ENCODE data around the gene GALR3.
"Not testable (repeated sequence)": the region's sequence is repeated elsewhere in the genome, so short reads cannot be mapped to it uniquely, and the experiment has no call there.

GALR3 gene, protein sequence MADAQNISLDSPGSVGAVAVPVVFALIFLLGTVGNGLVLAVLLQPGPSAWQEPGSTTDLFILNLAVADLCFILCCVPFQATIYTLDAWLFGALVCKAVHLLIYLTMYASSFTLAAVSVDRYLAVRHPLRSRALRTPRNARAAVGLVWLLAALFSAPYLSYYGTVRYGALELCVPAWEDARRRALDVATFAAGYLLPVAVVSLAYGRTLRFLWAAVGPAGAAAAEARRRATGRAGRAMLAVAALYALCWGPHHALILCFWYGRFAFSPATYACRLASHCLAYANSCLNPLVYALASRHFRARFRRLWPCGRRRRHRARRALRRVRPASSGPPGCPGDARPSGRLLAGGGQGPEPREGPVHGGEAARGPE

DNA sequence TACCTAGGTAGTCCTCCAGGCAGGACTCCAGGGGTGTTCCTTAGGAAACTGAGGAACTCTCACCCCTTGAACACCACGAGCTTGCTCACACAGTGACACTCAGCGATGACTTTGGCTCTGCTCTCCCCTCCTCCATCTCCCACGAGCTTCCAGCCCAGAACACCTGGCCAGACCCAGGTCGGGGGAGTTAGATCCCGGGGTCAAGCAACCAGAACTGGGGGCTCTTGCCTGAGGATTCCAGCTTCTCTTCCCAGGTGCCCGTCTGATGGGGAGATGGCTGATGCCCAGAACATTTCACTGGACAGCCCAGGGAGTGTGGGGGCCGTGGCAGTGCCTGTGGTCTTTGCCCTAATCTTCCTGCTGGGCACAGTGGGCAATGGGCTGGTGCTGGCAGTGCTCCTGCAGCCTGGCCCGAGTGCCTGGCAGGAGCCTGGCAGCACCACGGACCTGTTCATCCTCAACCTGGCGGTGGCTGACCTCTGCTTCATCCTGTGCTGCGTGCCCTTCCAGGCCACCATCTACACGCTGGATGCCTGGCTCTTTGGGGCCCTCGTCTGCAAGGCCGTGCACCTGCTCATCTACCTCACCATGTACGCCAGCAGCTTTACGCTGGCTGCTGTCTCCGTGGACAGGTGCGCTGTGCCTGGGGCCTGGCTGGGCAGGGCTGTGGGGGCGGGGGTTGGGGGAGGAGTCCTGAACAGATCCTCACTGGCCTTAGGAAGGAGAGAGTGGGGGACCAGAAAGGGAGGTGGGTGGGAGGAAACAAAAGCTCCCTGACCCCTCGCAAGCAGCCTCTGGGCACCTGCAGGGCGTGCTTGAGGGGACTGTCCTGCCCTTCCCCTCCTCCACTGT, at the start of gene GALR3:
GALR3 (plus strand) TSS at position 249 of the 852 bp plus-strand sequence; CDS start at position 274, 25 bp downstream.
- DNase-seq (ENCODE audit: low read depth): no peak

DNA sequence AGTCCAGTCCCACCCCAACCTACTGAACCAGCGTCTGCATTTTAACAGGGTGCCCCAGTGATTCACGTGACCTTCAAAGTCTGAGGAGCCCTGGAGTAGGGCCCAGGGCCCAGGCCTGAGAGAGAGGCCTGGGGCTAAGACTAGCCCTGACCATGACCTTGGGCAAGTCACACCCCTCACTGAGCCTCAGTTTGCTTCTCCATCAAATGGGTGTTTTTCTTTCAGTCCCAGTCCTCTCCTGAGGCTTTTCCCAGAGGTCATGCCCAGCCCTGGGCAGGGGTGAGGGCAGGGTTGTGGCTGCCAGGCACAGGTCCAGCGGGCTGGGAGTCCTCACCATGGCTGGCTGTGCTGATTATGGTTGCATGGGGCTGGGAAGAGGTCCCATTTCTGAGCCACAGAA, 48.5 kb upstream of the GALR3 start:
- no peak for DNase-seq (ENCODE audit: low read depth)

DNA sequence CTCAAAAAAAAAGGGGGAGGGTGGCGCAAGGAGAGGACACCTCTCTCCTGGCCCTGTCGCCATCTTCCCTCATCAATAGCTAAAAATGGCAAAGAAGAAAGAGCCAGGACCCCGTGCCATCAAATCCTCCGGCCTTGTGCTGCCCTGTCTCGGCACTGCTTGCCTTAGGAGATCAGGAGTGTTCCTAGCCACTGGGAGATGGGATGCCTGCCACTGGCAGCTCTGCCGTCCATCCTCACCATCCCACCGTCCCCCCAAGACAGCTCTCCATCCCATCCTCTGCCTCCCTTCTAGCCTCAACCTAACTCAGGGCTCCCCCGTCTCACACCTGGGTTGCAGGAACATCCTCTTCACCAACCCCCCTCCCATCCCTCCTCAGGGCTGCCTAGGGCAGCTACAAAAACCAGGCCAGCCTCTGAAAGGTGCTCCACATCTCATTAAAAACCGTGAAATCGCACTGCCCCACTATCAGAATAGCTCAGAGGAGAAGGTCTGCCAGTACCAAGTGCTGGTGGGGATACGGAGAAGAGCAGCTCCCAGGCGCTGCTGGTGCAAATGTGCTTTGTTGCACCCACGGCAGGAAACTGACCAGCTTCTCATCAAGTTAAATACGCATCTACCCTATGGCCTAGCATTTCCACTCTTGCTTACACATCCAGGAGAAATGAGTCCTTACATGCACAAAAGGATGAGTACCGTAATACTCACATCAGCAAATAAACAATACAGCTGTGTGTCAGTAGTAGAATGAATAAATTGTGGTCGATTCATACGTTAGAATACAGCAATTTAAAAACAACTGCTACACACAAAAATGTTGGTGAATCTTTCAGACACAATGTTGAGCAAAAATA, 47.2 kb upstream of the GALR3 start:
- no peak for DNase-seq (ENCODE audit: low read depth)

DNA sequence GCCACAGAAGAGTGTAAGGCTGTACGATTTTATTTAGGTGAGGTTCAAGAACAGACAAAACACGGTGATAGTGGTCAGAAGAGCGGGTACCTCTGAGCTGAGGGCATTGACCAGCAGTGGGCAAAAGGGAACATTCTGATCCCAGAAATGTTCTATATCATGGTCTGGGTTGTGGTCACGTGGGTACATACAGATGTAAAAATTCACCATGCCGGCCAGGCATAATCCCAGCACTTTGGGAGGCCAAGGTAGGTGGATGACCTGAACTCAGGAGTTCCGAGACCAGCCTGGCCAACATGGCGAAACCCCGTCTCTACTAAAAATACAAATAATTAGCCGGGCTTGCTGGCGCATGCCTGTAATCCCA, 46.6 kb upstream of the GALR3 start:
- DNase-seq (ENCODE audit: low read depth): no peak

DNA sequence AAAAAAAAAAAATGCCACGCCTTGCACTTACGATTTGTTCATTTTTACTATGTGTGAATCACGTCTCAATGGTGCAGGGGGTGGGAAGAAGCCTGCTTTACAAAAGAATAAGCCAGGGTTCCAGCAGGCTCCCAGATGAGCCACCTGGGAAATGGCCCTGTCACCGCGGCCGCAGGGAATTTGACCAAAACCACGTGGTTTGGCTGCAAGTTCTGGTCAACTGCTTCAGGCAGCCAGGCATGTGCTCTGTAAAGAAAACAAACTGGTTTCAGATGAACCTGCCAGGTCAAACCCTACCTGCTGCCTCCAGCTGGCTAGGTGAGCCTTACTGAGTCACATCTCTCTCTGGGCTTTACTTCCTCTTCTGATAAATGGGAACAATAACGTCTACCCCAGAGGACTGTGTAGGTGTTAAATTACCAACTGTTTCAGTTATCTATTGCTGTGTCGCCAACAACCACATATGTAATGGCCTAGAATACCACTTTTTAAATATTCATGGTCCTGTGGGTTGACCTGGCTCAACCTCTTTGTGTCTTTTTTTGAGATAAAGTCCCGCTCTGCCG, 46.0 kb upstream of the GALR3 start:
- no peak for DNase-seq (ENCODE audit: low read depth)

DNA sequence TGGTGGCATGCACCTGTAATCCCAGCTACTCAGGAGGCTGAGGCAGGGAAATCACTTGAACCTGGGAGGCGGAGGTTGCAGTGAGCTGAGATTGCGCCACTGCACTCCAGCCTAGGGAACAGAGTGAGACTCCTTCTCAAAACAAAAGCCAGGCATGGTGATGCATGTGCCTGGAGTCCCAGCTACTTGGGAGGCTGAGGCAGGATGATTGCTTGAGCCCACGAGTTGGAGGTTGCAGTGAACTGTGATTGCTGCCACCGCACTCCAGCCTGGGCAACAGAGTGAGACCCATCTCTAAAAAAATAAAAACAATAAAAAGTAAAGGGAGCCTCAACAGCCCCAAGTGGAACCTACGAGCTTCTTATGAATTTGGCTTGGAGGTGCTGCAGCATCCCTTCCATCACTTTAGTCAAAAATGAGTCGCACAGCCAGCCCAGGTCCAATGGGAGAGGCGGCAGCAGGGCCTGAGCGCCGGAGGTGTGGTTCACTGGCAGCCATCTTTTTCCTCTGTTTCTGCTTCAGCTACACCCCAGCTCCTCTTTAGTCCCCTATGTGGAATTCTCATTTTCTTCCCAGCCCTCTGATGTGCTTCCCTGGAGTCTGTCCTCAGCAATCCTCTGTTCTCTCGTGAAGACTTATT, 44.7 kb upstream of the GALR3 start:
- no peak for DNase-seq (ENCODE audit: low read depth)

DNA sequence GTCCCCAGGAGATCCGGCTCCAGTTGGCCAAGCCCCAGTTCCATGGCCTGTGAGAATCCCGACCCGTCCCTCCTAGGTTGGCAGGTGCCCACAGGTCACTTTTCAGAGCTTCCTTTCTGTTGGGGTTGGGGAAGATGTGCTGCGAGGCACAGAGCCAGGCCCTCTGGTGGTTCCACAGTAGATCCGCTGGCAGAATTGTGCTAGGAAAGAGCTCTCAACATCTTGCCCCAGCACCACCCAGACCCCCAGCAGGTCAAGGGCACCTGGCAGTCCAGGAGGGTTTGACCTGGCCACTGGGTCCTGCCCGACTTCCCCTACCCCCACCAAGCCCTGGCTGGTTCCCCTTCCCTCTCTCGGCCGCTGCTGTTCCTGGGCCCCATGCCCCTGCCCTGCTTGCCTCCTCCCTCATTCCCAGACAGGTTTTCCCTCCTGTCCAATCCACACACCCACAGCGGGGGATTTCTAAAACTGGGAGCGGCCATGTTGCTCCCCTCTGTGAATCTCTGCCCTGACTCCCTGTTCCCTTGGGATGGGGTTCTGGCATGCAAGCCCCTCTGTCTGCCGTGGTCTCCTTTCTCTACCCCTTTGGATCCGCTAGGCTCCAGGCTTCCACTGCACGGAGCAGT, 41.6 kb upstream of the GALR3 start:
- no peak for DNase-seq (ENCODE audit: low read depth)

DNA sequence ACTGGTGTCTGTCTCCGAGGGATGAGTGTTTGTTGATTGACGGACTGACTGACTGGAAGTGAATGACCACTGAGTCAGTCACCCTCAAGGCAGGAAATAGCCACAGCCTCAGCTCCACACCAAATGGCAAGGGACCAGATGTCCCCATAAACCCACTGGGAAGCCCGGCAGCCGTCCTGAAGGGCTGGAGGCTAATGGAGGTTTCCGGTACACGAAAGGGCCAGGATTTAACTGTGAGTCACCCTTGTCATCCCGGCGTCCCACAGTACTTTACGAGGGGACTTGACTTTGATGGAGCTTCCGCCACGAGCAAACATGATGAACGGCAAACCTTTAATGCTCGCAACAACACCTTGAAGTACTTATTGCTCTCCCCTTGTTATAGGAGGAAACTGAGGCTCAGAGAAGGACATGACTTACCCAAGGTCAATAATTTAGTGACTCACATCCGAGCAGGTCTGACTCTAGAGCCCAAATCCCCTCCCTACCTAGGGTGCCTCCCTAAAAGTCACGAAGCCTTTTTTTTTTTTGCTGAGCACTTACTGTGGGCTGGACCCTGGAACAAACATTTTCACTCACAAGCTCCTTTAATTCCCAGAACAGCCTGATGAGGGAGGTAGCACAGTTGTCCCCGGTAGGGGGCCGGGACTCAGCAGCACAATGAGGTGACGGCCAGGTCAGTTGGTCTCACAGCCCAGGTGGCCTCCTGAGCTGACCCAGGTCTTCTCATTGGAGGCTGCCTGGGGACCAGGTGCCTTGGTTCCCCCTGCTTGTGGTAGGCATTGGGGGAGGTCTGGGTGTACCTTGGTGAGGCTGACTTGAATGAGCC, 40.6 kb upstream of the GALR3 start:
- DNase-seq (ENCODE audit: low read depth): no peak

DNA sequence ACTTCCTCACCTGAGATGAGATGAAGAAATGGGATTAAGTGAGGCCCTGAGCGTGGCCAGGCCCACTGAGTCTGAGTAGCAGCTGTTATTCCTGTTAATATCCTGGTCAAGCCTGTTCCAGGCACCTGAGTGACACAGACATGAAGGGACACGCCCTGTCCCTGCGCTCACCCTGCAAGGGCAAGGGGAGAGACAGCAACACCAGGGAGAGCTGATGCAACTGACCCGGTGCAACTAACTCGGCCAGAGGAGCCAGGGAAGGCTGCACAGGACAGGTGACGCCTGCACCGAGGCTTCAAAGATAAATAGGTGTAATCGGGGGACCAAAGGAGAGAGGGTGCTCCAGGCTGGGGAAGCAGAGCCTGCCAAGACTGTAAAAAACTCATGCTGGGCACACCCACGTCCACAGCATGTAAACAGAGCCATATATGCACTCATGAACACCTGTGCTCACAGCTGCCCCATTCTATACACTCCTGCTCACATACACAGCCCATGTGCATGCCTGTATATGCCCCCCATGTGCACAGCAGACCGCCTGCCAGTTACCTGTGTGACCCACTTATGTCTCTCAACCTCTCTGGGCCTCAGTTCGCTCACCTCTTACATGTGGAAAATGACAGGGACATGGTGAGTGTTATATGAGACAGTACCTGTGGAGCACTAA, 38.2 kb upstream of the GALR3 start:
- no peak for DNase-seq (ENCODE audit: low read depth)

DNA sequence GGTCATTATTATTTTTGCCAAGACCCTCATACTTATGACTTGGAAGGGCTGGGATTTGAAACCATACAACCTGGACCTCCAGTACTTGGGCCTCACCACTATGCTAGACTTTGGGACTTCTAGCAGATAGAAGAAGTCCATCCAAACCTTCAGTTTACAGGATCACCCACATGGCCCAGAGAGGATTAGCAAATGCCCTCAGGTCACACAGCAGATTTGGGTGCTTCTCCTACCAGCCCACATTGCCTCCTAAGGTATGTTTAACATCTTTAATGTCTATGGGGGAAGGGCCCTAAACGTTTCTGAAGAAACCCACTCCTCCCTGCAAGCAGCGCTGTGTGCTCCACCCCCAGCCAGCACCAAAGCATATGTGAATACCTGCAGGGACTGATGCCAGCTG, 32.9 kb upstream of the GALR3 start:
- DNase-seq (ENCODE audit: low read depth): no peak

DNA sequence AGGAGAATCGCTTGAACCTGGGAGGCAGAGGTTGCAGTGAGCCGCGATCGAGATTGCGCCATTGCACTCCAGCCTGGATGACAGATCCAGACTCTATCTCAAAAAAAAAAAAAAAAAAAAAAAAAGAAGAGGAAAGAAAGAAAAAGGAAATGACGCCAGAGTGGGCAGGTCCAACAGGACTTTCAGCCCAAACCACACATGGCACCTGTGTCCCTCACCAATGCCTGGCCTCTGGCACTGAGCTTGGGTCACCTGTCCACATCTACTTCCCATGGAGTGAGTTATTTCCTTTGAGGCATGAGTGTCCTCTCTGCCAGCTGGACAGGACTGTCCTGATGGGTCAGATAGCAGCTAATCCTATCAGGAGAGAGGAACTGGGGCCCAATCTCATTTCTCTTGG, 30.7 kb upstream of the GALR3 start:
- no peak for DNase-seq (ENCODE audit: low read depth)

DNA sequence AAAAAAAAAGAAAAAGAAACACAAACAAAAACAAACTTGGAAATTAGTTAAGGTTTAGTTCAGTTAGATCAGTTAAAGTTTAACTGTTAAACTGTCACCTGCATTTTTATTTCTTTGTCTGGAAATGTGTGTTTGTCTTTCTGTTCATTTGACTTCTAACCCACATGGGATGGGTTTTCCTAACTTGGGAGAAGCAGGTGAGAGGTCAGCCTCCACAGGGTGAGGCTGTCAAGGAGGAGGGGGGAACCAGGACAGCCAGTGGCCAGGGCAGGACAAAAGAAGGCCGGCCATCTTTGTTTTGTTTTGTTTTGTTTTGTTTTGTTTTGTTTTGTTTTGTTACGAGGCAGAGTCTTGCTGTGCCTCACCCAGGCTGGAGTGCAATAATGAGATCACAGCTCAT, 28.8 kb upstream of the GALR3 start:
- DNase-seq (ENCODE audit: low read depth): no peak

DNA sequence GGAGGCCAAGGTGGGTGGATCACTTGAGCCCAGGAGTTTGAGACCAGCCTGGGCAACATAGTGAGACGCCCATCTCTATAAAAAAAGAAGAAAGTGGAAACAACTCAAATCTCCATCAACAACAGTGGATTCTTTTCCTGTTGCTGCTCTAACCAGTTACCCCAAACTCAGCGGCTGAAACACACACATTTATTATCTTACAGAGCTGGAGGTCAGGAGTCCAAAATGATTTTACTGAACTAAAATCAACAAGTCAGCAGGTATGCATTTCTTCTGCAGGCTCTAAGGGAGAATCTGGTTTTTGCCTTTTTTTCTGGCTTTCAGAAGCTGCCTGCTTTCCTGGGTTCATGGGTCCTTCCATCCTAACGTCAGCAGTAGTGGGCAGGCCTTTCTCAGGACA, 27.1 kb upstream of the GALR3 start:
- no peak for DNase-seq (ENCODE audit: low read depth)

DNA sequence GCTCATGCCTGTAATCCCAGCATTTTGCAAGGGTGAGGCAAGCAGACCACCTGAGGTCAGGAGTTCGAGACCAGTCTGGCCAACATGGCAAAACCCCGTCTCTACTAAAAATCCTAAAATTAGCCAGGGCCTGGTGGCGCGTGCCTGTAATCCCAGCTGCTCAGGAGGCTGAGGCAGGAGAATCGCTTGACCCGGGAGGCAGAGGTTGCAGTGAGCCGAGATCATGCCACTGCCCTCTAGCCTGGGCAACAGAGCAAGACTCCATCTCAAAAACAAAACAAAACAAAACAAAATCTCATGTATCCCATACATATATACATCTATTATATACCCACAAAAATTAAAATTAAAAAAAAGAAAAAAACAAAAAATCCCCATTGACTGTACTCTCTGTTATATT, 25.9 kb upstream of the GALR3 start:
- DNase-seq (ENCODE audit: low read depth): not testable (repeated sequence)

DNA sequence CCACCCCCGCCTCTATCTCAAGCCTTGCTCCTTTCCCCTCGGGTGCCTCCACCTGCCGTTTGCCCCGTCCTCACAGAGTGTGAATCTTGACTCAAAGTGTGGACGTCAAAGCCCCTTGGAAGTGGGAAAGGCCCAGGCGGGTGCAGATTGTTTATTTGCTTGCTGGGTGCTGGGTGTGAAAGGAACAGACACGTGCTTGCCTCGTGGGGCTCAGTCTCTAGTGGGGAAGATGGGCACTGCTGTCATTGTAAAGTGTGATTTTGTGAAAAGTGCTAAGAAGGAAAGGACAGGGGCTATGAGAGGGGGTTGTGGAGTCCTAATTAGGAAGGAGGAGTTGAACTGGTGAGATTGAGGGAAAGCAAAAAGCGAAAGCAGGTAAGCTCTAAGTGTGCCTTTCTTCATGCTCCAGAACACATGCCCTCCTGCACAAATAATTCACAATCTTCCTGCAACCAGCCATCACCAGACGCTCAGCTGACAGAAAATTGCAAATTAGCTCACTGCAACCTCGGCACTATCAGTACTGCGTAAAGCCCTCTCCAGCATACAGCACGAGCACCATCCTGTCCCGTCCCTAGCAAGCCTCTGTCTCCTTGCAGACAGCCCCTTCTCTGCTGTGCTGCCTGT, 25.2 kb upstream of the GALR3 start:
- no peak for DNase-seq (ENCODE audit: low read depth)

DNA sequence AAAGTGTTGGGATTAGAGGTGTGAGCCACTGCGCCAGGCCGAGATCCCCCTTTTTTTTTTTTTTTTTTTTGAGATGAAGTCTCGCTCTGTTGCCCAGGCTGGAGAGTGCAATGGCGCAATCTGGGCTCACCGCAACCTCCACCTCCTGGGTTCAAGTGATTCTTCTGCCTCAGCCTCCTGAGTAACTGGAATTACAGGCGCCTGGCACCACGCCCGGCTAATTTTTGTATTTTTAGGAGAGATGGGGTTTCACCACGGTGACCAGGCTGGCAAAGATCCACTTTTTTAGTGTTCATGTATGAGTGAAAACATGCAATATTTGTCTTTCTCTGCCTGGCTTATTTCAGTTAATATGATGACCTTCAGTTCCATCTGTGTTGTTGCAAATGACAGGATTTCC, 23.2 kb upstream of the GALR3 start:
- DNase-seq (ENCODE audit: low read depth): not testable (repeated sequence)

DNA sequence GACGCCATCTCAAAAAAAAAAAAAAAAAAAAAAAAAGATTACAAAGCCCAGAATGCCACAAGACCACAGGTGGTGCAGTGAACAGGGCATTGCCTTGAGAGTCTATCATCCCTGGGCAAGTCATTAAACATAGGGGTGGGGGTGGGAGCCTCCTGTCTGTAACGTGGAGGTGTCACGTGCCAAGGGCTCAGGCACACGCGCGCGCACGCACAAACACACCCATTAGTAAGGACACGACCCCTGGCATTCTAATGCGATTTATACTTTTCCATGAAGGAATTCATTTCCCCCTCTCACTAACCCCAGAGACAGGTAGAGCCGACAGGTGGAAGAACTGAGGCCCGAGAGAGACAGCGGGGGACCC, 21.3 kb upstream of the GALR3 start:
- no peak for DNase-seq (ENCODE audit: low read depth)

DNA sequence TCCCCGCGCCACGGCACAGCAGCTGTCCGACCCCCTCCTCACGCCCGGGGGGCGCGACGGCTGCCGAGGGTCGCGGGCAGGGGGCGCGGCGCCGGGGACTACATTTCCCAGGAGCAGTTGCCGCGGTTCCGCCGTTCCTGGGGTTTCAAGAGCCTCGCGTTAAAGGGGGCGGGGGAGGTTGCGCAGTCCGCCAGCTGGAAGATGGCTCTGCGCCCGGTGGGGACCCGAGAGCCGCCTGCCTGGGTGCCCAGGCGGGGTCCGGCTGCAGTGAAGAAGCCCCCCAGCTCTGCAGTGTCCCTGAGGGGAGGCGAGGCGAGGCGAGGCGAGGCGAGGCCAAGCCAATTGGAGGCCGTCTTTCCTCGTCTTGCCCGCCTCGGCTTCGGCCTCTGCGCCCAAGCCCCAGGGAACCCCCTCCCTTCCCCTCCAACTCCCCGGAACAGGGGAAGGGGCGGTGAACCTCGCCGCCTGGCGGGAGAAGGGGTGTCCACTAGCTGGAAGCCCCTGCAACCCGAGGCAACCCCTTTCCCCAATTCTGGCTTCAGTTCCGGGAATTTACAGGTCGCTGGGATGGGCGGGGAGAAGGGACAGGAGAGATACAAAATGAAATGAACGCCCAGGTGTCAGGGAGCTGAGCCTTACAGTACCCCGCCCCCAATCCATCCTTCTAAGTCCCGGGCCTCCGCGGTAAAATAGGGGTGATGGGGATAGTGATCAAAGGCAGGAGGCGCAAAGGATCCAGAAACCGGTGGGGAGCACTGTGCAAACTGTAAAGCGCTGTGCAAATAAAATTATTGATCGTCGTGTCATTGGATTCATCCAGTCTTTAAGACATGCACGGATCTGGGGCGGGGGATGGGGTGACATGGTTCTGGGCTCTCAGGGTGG, 20.6 kb upstream of the GALR3 start:
- no peak for DNase-seq (ENCODE audit: low read depth)

Measured in T-helper 22 cell (primary cell).